Thyroid gland (tissue), 4 donors: Measurements from ENCODE around the gene PIGBOS1.

Source experiments
- CTCF ChIP-seq, 6 experiments: fragments of 200-600 bp in 3 of 6; fragments of 450-650 bp in 3 of 6; sonication (generic) in 3 of 6; IDR thresholded peaks; one replicate each; pipeline ENCODE4 v1.5.1; 2016 to 2019; ENCODE audit warnings: antibody characterized with exemption in 6 of 6, mild to moderate bottlenecking in 2 of 6, inconsistent platforms in 1 of 6, moderate library complexity in 1 of 6
- POLR2A ChIP-seq, 2 donors: fragments of 450-650 bp; IDR thresholded peaks; one replicate each; pipeline ENCODE4 v1.6.1; 2017; ENCODE audit warnings: antibody characterized with exemption in 2 of 2, mild to moderate bottlenecking in 2 of 2, moderate library complexity in 1 of 2

- TF ChIP-seq CTCF (IDR thresholded peaks at IDR 0.05): no peak
- TF ChIP-seq POLR2A (IDR thresholded peaks at IDR 0.05): no peak
Measured at GRCh38 chr15:55353025-55353424, 34.1 kb upstream of the PIGBOS1 start.
